SW 1271 (cell line): Measurements from ENCODE around the gene QPRT.
A peak's percentile ranks its signal among the peaks of the same experiment; 100 is the strongest.
"Not testable (repeated sequence)": the region's sequence is repeated elsewhere in the genome, so short reads cannot be mapped to it uniquely, and the experiment has no call there.

Experiments used
- DNase-seq, 2 experiments: peaks; one replicate each; lab custom pipeline; 2025; lab: John Stamatoyannopoulos, UW

Gene QPRT

GRCh38 chr16:29694384-29695195 lies 15.6 kb downstream of the QPRT start:
- DNase-seq: no peak

- not testable (repeated sequence) for DNase-seq
Observed at GRCh38 chr16:29695675-29696074, 16.7 kb downstream of the QPRT start.

GRCh38 chr16:29696881-29697331 lies 17.9 kb downstream of the QPRT start:
- no peak for DNase-seq

GRCh38 chr16:29697391-29697790 lies 18.4 kb downstream of the QPRT start:
- no peak for DNase-seq

GRCh38 chr16:29698042-29698441 lies 19.1 kb downstream of the QPRT start:
- no peak for DNase-seq

- DNase-seq: no peak
Observed at GRCh38 chr16:29698484-29699323, 19.7 kb downstream of the QPRT start.

- DNase-seq: no peak
Observed at GRCh38 chr16:29699324-29700219, 20.6 kb downstream of the QPRT start.

GRCh38 chr16:29700253-29700987 lies 21.4 kb downstream of the QPRT start:
- DNase-seq: peak; percentile 65 to 78

- no peak for DNase-seq
Observed at GRCh38 chr16:29701214-29701555, 22.2 kb downstream of the QPRT start.

GRCh38 chr16:29702269-29702668 lies 23.3 kb downstream of the QPRT start:
- no peak for DNase-seq

- no peak for DNase-seq
Observed at GRCh38 chr16:29705030-29705429, 26.1 kb downstream of the QPRT start.

GRCh38 chr16:29707160-29707559 lies 28.2 kb downstream of the QPRT start:
- DNase-seq: not testable (repeated sequence)

GRCh38 chr16:29708917-29709600 lies 30.1 kb downstream of the QPRT start:
- DNase-seq: no peak

GRCh38 chr16:29709657-29710056 lies 30.7 kb downstream of the QPRT start:
- not testable (repeated sequence) for DNase-seq

- DNase-seq: peak in 1 of 2 experiments; percentile 70
Observed at GRCh38 chr16:29710227-29711219, 31.5 kb downstream of the QPRT start.

GRCh38 chr16:29712809-29713208 lies 33.8 kb downstream of the QPRT start:
- no peak for DNase-seq

- no peak for DNase-seq
Observed at GRCh38 chr16:29714396-29714795, 35.4 kb downstream of the QPRT start.

GRCh38 chr16:29714972-29715371 lies 36.0 kb downstream of the QPRT start:
- DNase-seq: no peak

- no peak for DNase-seq
Observed at GRCh38 chr16:29717113-29717512, 38.1 kb downstream of the QPRT start.
